Hematopoietic multipotent progenitor cell treated with erythropoietin and hydrocortisone succinate and interleukin-3 and kit ligand, for 4 days (in vitro differentiated cells): Measurements from ENCODE around the gene NOC3L.
"Not testable (repeated sequence)": the region's sequence is repeated elsewhere in the genome, so short reads cannot be mapped to it uniquely, and the experiment has no call there.

ENCODE experiments used
- DNase-seq: peaks from one replicate; pipeline ENCODE4 v3.0.0-alpha.2; 2015

The NOC3L gene, protein sequence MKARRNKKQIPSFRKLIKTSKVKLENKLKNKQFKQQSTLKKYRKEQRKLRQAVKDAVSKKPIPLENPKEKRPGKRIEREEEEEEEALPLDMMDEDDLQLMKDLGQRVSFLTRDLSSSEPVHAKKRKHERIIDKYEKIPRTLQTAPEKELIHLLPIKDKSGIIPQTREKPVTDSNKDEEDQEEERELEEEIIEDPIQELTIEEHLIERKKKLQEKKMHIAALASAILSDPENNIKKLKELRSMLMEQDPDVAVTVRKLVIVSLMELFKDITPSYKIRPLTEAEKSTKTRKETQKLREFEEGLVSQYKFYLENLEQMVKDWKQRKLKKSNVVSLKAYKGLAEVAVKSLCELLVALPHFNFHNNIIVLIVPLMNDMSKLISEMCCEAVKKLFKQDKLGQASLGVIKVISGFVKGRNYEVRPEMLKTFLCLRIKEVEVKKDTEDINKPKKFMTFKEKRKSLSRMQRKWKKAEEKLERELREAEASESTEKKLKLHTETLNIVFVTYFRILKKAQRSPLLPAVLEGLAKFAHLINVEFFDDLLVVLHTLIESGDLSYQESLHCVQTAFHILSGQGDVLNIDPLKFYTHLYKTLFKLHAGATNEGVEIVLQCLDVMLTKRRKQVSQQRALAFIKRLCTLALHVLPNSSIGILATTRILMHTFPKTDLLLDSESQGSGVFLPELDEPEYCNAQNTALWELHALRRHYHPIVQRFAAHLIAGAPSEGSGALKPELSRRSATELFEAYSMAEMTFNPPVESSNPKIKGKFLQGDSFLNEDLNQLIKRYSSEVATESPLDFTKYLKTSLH

DNA sequence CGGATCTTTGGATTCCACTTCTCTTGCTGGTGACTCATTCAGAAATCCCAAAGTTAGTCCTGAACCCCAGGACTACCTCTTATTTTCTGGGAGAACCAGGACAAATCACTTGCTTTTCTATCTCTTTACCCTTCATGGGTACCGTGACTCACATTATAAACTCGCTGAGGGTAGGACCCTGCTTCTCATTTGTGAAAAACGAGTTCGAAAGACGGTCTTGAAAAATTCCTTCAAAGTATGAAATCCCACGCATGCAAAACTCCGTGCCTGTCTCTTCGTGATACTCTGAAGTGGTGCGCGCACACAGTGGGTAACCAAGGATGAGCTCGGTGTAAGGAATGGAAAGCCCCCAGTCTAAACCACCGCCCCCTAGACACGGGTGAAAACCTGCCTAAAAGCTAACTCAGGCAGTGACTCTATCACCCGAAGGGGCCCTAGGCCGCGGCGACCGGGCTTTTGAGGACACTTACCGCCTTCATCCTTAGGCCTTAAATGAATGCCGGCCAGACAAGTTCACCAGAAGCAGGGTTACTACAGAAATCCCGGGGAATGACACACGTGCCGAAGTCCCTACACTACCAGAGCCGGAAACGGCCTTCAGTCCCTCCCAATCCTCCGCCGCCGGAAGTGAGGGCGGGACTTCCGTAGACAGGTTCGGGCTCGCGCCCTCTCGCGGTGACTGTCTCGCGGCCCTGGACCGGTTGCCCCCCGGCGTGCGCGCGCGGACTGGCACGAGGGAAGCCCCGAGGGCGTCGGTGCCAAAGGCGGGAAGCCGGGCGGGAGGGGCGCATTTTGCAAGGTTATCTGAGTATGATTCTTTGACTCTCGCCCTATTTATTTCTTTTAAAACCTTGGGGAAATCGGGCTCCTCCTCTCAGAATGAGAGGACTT, at the start of gene NOC3L:
Gene NOC3L, minus strand, starts transcription at position 580 of the 891 bp plus-strand sequence. Its CDS starts 101 bp downstream, at position 479.
- peak; percentile 98 for DNase-seq

DNA sequence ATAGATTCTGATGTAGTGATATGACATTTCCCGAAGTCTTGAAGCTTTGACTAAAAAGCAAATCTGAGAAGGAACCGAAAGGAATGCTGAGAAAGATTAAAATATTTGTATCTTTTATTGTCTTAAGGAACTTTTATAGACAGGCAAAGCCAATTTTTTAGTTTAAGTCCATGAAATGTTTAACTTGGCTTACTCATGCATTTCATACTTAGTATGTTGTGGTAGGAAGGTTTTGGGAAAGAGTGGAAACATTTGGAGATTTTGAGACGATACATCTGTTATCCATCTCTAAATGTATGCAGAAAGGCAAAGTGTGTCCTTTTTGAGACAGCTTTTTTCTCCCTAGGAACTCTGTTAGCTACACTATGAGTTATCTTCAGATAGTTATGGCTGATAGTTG, 49.7 kb upstream of the NOC3L start:
- no peak for DNase-seq

DNA sequence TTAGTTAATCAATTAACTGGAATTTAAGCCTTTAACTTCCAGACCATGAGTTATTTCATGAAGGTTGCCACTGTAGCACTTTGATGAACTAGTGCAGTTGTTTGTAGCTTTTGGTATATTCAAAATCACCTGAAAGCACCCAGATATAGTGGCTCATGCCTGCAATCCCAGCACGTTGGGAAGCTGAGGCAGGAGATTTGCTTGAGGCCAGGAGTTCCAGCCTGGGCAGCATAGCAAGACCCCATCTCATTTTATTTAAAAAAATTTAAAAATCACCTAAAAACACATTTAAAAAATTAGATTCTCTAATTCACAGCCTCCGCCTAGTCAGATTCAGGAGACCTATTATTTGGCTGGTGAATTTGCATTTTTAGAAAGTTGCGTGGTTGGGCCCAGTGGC, 48.6 kb upstream of the NOC3L start:
- no peak for DNase-seq

DNA sequence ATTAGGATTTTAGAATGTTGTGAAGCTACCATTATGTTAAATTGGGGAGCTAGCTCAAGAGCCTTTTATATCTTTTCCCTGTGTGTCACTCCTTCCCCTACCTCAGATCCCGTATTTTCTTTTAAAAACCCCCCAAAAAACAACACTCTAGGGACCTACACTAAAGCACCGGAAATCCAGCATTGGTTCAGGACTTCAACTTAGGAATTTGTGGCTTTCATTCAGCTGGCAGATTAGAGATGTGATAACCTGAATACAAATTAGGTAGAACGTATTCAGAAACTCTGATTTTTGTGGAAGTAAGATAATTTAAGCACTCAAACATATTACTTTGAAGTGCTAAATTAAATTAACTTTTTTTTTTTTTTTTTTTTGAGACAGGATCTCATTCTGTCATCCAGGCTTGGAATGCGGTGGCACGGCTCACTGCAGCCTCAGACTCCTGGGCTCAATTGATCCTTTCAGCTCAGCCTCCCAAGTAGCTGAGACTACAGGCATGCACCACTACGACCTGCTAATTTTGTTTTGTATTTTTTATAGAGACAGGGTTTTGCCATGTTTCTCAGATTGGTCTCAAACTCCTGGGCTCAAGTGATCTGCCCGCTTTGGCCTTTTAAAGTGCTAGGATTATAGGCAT, 46.4 kb upstream of the NOC3L start:
- DNase-seq: no peak

DNA sequence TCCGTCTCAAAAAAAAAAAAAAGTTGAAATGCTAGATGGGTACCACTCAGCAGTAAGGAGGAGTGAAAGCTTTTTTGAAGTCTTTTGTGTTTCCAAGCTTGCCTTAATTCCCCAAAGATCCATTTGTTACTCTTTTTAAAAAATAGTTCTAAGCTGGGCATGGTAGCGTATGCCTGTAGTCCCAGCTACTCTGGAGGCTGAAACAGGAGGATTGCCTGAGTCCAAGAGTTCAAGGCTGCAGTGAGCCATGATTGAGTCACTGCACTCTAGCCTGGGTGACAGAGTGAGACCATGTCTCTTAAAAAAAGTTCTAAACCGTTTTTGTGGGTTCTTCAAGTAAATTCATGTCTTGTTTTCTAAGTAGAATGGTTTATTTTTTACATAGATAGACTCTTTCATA, 44.9 kb upstream of the NOC3L start:
- no peak for DNase-seq

DNA sequence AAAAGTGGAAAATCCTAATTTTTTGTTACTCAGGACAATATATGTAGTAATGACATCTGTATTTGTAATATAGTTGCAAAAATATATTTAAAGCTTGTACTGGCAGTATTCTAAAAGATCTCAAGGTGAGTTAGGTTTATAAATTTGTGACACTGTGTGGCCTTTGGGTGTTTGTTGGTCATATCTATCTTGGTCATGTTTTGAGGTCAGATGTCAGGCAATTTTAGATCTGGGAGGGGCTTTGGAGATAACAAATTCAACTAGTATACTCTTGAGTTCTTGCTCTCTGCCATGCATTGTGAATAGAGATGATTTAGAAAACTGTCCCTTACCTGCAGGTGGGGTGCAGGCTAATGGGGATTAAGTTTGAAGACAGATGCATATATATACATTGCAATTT, 42.7 kb upstream of the NOC3L start:
- DNase-seq: peak; percentile 5

DNA sequence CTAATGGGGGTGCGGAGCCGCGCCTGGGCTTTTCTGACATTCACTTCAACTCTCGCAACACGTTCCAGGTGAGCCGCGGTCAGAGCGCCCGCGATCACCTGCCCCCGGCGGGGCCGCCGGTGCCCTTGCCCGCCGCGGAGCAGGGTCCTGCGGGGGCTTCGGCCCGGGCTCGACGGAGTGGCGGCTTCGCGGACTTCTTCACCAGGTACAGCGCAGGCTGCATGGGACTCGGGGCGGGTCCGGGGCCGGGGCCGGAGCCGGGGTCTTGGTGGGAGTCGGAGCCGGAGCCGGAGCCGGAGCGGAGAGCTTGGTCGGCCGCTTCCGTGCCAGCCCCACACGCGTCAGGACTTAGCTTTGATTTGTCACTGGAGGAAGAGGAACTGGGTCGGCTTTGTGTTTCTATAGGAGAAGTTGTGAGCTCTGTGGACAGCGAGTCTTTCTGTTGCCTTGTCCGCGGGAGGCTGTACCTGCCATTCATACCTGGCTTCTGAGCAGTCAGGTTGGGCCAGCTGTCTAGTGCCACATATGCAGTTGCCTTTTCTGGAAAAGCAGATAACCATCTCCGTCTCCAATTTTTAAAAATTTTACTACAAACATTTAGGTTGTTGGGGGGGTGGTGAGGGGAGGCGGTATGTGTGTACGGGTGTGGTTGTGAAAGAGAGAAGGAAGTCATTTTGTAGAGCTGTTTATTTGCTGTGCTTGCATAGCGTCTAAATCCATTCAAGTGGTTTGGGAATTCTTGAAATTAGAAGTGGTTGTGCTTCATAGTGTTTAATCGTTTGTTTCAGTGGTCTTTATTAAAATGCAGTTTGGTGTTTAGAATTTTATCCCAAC, 40.9 kb upstream of the NOC3L start:
- DNase-seq: peak; percentile 75

DNA sequence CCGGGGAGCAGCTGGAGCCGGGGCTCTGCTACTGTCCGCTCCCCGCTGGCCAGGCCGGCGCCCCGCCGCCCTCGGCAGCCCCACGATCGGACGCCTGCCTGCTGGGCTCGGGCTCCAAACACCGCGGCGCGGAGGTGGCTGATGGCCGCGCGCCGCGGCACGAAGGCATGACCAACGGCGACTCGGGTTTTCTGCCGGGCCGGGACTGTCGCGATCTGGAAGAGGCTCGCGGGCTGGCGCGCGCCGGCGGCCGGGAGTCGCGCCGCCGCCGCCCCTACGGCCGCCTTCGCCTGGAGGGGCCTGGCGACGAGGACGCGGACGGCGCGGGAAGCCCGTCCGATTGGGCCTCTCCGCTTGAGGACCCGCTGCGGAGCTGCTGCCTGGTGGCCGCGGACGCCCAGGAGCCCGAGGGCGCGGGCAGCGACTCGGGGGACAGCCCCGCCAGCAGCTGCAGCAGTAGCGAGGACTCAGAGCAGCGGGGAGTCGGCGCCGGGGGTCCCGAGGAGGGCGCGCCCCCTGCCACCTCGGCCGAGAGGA, 40.2 kb upstream of the NOC3L start:
- DNase-seq: no peak

DNA sequence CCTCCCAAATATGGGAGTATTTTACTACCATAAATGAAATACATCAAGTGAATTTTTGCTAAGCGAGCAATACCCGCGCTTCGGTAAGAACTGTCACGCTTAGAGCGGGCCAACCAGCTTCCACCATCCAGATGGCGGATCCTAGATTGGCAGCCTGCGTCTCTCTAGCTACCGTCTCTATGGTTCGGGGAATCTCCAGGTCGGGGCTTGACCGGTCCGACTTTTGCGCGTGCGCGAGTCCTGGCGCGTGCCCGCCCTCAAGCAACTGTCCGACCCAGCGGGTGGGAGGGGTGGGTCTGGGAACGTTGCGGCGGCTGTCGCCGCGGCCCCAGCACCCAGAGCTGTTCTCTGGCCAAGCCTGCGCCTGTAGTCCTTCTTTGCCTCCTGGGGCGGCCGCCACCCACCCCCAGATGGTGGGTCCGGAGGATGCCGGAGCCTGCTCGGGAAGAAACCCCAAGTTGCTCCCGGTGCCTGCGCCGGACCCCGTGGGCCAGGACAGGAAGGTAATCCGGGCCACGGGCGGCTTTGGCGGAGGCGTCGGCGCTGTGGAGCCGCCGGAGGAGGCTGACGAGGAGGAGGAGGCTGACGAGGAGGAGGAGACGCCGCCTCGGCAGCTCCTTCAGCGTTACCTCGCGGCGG, 39.6 kb upstream of the NOC3L start, which contains the start of gene TBC1D12:
Gene TBC1D12, plus strand, starts transcription at position 338 of the 639 bp plus-strand sequence. Its CDS starts 73 bp downstream, at position 411.
- peak; percentile 82 for DNase-seq

DNA sequence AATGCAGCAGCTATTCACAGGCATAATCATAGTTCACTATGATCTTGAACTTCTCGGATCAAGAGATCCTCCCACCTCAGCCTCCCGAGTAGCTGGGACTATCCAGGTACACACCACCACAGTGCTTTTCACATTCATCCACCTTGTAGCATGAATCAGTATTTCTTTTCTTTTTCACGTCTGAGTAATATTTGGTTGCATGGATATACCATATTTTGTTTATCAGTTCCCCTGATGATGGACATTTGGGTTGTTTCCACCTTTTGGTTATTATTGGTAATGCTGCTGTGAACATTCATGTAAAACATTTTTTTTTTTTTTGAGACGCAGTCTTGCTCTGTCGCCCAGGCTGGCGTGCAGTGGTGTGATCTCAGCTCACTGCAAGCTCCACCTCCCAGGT, 36.0 kb upstream of the NOC3L start:
- DNase-seq: no peak

DNA sequence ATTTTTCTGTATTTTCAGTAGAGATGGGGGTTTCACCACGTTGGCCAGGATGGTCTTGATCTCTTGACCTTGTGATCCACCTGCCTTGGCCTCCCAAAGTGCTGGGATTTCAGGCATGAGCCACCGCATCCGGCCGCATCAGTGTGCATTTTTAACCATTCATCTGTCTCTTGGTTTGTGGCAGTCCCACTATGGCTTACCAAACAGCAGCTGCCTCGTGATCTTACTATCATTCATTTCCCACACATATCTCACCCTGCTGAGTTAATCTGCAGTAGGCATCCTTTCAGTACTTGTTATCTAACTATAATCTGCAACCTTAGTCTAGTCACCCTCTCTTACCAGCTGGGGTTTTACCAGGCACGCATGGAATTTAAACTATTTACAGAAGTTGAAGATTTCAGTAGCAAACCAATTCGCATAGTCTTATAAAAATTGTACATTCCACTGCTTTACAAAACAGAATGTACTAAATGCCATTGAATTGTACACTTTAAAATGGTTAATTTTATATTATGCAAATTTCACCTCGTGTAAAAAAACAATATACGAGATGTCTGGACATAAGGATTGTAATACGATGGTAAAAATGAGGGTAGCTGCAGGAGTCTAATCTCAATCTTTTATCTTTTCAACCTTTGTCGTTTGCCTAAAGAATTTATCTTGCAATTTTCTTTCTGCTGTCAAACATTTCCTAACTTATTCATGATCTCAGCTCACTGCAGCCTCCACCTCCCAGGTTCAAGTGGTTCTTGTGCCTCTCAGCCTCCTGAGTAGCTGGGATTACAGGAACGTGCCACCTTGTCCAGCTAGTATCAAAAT, 35.0 kb upstream of the NOC3L start:
- no peak for DNase-seq

DNA sequence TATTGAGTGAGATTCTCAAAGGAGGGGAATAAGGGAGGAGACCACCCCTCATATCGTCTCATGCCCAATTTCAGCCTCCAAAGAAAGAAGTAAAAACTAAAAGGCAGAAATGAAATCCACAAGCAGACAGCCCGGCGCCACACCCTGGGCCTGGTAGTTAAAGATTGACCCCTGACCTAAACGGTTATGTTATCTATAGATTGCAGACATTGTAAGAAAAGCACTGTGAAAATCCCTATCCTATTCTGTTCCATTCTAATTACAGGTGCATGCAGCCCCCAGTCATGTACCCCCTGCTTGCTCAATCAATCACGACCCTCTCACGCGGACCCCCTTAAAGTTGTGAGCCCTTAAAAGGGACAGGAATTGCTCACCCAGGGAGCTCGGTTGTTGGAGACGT, 29.4 kb upstream of the NOC3L start:
- not testable (repeated sequence) for DNase-seq

DNA sequence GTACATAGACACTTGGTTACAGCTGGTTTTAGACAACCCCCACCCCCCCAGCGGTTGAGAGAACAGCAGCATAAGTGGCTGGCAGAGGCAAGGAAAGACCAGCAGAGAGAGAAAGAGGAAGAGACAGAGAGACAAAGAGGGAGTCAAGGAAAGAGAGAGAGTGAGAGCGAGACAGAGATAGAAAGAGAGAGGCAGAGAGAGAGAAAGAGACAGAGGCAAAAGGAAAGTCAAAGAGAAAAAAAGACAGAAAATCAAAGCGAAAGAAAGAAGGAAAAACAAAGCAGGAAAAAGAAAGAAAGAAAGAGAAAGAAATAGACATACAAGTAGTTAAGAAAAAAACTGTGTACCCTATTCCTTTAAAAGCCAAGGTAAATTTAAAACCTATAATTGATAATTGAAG, 23.0 kb upstream of the NOC3L start:
- not testable (repeated sequence) for DNase-seq

DNA sequence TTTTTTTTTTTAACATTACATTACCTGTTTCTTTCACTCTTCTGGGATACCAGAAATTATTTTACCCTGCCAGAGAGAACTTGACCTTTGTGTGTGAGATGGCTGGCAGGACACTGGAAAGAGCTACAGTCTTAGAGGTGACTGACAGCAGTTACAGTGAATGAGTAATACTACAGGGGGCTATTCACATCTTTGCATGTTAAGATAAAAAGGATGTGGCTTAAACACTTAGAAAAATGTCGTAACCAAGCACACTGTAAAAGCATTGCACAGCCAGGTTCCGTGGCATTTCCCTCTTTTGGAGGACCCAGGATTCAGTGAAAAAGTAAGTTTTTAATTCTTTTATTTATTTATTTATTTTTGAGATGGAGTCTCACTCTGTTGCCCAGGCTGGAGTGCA, 20.8 kb upstream of the NOC3L start:
- peak; percentile 42 for DNase-seq

DNA sequence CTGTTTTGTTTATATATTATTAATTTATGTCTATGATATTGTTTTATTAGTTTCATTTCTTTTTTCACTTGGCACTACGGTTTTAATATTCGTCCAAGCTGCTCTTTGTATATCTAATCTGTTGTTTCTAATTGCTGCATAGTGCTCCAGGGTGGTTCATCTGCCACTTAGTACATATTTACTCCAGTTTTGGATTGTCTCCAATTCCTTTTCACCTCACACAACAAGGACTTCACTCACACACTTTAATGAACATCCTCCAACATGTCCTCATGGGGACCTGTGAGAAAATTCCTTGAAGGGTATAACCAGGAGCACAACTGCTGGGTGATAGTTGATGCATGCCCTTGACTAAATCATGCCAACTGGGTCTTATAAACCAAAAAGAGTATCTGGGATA, 14.1 kb upstream of the NOC3L start:
- DNase-seq: no peak

DNA sequence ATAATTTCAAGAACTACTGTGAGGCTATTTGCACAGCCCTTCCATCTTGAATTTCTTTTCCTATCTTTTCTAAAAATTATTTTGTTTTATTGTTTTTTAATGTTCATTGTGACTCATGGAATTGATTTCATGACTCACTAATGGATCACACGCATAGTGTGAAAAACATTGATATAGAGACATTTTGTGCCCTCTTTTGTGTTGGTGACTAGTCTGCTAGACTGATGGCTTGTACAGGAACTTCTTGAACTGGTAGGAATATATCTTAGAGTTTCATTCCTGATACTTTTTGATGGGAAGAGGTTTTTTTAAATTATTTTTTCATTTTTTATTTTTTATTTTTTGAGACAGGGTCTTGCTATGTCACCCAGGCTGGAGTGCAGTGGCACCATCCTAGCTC, 12.6 kb upstream of the NOC3L start:
- no peak for DNase-seq

DNA sequence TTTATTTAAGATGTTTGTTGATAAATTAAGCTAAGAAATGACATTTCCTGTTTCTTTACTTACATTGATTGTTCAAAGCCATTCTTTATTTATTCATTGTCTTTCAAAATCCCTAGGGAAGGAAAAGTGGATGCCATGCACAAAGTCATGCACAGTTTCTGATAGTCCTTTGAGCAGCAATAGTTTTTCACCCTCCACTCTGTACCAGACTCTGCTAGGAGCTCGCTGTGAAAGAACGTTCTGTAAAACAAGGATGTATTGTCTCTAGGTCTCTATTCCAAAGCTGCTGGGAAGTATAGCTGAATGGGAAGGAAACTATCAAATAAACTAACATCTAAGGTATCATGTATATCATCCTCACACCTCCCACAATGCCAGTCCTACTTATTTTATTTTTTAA, 7.8 kb upstream of the NOC3L start:
- no peak for DNase-seq

DNA sequence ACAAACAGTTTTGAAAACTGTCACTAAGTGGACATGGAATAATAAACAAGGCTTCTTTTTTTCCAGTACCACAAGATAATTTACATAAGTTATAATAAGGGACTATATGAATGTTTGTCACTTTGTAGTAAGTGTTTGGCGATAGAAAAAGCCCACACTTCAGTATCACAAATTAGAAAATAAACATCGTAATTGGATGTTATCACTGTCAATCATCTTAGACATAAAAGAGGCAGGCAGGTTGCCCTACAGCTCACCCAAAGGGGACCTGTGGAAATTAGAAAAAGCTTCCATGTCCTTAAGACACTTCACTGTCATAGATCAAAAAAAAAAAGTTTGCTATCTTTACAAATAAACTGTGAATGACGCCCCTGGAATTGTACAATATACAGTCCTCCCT, 3.6 kb upstream of the NOC3L start:
- no peak for DNase-seq

DNA sequence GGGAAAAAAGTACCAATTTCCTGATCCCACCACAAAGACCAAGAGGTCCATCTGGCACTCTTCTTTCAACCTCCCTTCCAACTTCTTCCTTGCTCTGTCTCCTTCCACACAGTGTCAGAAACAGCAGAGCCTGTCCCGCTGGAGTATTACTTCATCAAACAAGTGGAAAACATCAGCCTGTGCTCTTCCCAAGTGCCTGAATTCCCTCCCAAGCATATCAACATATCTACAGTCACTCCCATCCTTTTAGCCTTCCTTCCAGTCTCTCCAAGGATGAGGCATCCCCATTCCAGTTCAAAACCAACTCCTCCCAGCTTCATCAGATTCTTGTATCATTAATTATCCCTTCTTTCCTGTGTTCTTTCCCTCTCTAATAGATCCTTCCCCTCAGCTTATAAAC, 1.7 kb upstream of the NOC3L start:
- no peak for DNase-seq

DNA sequence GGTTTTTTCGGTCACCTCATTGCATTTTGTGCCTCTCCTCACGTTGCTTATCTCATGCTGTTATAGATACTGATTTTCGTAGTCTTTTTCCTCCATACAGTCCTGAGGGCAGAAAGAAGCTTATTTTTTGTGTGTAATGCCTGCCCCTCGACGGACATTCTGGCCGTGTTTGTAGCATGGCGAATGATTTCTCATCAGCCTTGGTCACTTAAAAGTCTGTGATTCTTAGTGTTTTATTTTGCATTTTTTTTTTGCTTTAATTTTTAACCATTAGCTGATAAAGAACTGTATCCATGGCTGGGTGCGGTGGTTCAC, 469 bp upstream of the NOC3L start:
- DNase-seq: no peak
